Femur (tissue), 1 donor: ENCODE measurements around the gene DHTKD1.
A peak's percentile ranks its signal among the peaks of the same experiment; 100 is the strongest.
"Not testable (repeated sequence)": the region's sequence is repeated elsewhere in the genome, so short reads cannot be mapped to it uniquely, and the experiment has no call there.

Source experiments
- DNase-seq: peaks from one replicate; pipeline ENCODE4 v3.0.0-alpha.2; 2017

The DHTKD1 gene

DNA sequence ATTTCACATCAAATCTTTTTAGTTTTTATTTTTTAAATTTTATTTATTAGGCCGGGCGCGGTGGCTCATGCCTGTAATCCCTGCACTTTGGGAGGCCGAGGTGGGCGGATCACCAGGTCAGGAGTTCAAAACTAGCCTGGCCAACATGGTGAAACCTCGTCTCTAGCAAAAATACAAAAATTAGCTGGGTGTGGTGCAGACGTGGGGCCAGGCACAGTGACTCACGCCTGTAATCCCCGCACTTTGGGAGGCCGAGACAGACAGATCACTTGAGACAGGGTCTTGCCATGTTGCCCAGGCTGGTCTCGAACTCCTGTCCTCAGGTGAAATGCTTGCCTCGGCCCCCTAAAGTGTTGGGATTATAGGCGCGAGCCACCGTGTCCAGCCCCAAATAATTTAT, 2.7 kb downstream of the DHTKD1 start:
- DNase-seq: not testable (repeated sequence)

DNA sequence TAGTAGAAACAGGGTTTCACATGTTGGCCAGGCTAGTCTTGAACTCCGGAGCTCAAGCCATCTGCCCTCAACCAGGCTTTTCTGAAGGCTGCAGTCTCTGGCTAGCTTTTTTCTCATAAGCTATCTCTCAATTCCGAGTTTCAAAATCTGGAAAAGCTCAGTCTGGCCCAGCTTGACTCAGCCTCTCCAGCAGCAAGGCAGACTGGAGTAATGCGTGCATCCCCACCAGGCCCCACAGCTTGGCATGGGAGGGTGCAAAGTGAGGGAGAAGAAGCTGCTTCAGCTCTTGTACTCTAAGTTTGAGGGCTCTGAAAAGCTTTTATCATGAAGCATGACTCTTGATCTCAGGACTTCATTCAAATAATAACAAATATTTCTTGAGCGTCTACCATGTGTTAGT, 4.8 kb downstream of the DHTKD1 start:
- DNase-seq: no peak

GRCh38 chr10:12077580-12078180, 8.9 kb downstream of the DHTKD1 start:
- DNase-seq: no peak

DNA sequence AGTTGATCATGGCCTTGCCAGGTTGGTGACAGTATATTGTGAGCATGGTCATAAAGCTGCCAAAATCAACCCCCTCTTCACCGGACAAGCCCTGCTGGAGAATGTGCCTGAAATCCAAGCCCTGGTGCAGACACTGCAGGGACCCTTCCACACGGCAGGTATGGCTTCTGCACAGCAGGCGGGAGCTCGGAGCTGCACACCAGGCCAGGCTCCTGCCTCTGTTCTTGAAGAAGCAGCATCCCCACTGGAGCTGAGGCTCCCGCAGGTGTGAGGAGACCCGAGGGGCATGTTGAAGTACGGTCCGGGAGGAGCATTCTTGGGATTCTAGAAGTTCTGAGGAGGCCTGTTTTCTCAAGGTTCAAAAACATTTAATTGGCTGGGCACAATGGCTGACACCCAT, 12.7 kb downstream of the DHTKD1 start:
- no peak for DNase-seq

- no peak for DNase-seq
Observed at GRCh38 chr10:12081879-12082557, 13.3 kb downstream of the DHTKD1 start.

GRCh38 chr10:12088919-12089318, 20.2 kb downstream of the DHTKD1 start:
- no peak for DNase-seq

- no peak for DNase-seq
Observed at GRCh38 chr10:12091421-12091820, 22.7 kb downstream of the DHTKD1 start.

- not testable (repeated sequence) for DNase-seq
Observed at GRCh38 chr10:12097361-12097760, 28.6 kb downstream of the DHTKD1 start.

GRCh38 chr10:12097791-12098190, 29.0 kb downstream of the DHTKD1 start:
- no peak for DNase-seq

GRCh38 chr10:12098966-12099365, 30.2 kb downstream of the DHTKD1 start:
- DNase-seq: no peak

DNA sequence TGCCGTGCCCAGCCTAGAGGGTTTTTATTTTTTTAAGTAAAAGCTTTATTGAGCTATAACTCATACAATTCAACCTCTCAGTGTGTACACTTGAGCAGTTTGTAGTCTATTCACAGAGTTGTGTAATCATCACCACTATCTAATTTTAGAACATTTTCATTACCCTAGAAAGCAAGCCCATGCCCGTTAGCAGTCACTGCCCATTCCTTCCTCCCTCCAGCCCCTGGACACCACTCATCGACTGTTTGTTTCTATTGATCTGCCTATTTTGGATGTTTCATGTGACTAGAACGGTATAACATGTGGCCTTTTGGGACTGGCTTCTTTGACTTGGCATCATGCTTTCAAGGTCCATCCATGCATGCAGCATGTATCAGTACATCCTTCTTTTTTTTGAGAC, 35.0 kb downstream of the DHTKD1 start:
- DNase-seq: no peak

GRCh38 chr10:12107781-12108180, 39.0 kb downstream of the DHTKD1 start:
- DNase-seq: no peak

DNA sequence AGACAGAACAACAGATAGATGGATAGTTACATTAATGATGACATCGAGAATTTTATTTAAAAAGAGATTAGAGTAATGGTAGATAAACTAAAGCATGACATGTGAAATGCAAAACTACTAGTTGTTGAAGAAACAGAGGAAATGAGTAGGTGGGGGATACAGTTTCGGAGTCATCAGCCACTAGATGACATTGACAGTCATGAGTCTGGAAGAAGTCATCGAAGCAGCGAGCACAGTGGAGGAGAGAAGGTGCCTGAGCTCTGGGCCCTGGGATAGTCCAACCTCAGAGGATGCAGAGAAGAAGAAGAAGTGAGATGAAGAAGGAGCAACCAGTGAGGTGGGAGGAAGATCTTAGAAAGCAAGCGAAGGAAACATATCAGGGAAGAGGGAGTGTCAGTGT, 40.5 kb downstream of the DHTKD1 start:
- DNase-seq: no peak

GRCh38 chr10:12111528-12111927, 42.8 kb downstream of the DHTKD1 start:
- DNase-seq: no peak

- DNase-seq: no peak
Observed at GRCh38 chr10:12113627-12114026, 44.9 kb downstream of the DHTKD1 start.

DNA sequence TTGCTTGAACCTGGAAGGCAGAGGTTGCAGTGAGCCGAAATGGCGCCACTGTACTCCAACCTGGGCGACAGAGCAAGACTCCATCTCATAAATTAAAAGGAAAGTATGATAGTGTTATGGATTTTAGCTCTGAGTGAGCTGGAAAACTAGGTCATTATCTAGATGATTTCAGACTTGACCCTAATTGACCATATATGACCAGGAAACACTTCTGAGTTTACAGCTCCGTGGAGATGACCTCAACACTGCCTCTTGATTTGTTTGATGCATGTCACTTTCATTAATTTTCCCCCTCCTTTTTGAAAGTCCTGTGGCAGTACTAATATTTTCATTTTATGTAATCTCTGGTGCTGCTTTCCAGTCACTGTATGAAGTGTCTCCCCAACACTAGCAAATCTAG, 52.9 kb downstream of the DHTKD1 start:
- DNase-seq: no peak

- peak; percentile 96 for DNase-seq
Observed at GRCh38 chr10:12129222-12130111, 60.7 kb downstream of the DHTKD1 start, which contains the start of gene SEC61A2. Gene SEC61A2 (plus strand): TSS chr10:12129677. CDS start chr10:12129788, 111 bp downstream.

DNA sequence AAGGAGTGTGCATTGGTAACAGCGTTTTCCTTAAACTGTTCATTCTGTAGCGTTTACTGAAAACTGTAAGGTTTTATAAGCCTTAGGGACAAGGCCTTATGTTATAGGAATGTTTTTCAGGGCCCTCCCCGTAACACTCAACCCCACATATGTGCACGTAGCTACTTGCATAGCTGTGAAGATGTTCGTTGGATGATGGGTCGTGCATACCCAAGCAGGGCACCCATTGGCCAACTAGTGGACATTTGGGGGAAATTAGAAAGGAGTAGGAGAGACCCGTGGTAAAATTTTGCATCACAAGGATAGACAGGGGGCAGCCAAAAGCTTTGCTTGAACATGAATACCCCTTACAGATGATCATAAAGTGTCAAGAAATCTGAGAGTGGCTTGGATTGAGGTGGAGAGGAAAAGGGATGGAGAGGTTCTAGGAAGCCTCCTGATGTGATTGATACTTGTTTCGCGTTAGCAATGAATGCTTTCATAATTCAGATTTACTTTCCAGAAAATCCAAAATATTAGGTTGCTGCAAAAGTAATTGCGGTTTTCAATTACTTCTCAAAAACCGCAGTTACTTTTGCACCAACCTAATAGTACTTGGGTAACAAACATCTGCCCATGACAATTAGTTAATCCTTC, 61.6 kb downstream of the DHTKD1 start:
- peak; percentile 60 for DNase-seq

DNA sequence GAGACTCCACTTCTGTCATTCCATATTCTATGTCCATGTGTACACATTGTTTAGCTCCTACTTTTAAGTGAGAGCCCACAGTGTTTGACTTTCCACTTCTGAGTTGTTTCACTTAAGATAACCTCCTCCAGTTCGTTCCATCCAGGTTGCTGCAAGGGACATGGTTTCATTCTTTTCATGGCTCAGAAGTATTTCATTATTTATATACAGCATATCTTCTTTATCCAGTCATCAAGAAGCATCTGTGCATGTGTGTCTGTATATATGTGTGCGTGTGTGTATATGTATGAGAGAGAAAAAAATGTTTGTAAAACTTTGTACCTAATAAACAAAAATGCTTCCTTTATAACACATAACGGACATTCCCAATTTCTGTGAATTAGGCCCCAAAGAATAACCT, 66.9 kb downstream of the DHTKD1 start:
- no peak for DNase-seq

GRCh38 chr10:12140038-12140437, 71.3 kb downstream of the DHTKD1 start:
- DNase-seq: no peak

DNA sequence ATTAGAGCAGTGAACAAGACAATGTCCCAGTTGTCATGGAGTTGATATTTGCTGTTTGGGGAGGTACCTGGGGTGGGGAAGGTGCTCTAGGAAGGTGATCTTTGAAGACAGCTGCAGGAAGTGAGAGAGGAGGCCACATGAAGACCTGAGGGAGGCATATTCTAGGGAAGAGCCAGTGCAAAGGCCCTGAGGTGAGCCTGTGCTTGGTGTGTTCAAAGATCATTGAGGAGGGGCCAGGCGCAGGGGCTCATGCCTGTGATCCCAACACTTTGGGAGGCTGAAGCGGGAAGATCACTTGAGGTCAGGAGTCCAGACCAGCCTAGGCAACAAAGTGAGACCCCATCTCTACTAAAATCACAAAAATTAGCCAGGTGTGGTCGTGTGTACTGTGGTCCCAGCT, 75.8 kb downstream of the DHTKD1 start:
- DNase-seq: no peak

DNA sequence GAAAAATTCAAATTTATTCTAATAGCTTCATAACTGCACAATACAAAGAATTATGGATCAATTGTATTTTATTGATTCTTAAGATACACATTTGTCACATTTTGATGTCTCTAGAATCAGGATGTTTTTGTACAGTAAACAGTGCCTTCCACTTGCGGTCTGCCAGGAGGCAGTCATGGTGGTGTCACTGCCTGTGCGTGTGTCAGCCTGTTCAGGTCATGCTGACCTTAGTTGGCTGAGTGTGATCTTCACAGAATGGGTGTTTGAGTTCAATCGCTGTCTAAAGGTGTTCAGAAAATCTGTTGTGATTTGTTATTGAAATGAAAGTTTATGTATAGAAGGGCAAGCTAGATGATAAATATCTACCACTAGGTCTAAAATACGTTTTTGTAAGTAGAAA, 81.4 kb downstream of the DHTKD1 start:
- DNase-seq: no peak

GRCh38 chr10:12154516-12154915, 85.8 kb downstream of the DHTKD1 start:
- no peak for DNase-seq
